ENCODE data around the gene WDR27.

WDR27 gene

DNA sequence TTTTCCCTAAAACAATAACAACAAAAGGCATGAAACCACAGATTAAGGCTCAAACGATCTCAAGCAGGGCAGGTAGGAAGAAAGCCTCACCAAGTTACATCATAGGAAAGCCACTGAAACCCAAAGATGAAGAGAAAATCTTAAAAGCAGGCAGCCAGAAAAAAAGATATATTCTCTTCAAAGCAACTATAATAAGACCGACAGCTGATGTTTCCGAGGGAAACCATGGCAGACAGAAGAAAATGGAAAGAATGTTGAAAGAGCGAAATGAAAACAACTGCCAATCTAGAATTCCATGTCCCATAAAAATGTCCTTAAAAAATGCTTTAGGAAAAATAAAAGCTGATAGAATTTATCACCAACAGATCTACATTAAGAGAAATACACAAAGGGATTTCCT, 286.6 kb downstream of the WDR27 start:
- TF ChIP-seq EGR1 (IDR thresholded peaks at IDR 0.05) (no peak), CEBPB (IDR thresholded peaks at IDR 0.05) (no peak), ZBTB7A (IDR thresholded peaks at IDR 0.05; ENCODE audit: low read depth) (no peak), NFIC (IDR thresholded peaks at IDR 0.05) (no peak), FOXM1 (IDR thresholded peaks at IDR 0.05; ENCODE audit: borderline replicate concordance, low read depth) (no peak)

- TF ChIP-seq NFIC (IDR thresholded peaks at IDR 0.05): no peak
- TF ChIP-seq MAX (IDR thresholded peaks at IDR 0.05): no peak
- TF ChIP-seq EP300 (IDR thresholded peaks at IDR 0.05; ENCODE audit: borderline replicate concordance): no peak
- TF ChIP-seq RAD21 (IDR thresholded peaks at IDR 0.05; ENCODE audit: low read depth): no peak
Observed at GRCh38 chr6:169411722-169412121, 290.1 kb downstream of the WDR27 start.

GRCh38 chr6:169411296-169411695, 290.5 kb downstream of the WDR27 start:
- TF ChIP-seq, protein P1, sequence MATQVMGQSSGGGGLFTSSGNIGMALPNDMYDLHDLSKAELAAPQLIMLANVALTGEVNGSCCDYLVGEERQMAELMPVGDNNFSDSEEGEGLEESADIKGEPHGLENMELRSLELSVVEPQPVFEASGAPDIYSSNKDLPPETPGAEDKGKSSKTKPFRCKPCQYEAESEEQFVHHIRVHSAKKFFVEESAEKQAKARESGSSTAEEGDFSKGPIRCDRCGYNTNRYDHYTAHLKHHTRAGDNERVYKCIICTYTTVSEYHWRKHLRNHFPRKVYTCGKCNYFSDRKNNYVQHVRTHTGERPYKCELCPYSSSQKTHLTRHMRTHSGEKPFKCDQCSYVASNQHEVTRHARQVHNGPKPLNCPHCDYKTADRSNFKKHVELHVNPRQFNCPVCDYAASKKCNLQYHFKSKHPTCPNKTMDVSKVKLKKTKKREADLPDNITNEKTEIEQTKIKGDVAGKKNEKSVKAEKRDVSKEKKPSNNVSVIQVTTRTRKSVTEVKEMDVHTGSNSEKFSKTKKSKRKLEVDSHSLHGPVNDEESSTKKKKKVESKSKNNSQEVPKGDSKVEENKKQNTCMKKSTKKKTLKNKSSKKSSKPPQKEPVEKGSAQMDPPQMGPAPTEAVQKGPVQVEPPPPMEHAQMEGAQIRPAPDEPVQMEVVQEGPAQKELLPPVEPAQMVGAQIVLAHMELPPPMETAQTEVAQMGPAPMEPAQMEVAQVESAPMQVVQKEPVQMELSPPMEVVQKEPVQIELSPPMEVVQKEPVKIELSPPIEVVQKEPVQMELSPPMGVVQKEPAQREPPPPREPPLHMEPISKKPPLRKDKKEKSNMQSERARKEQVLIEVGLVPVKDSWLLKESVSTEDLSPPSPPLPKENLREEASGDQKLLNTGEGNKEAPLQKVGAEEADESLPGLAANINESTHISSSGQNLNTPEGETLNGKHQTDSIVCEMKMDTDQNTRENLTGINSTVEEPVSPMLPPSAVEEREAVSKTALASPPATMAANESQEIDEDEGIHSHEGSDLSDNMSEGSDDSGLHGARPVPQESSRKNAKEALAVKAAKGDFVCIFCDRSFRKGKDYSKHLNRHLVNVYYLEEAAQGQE (IDR thresholded peaks at IDR 0.05; ENCODE audit: low read depth): no peak
- TF ChIP-seq RAD21 (IDR thresholded peaks at IDR 0.05; ENCODE audit: low read depth): no peak
- no peak for TF ChIP-seq EGR1 (IDR thresholded peaks at IDR 0.05)
- no peak for TF ChIP-seq FOXM1 (IDR thresholded peaks at IDR 0.05; ENCODE audit: borderline replicate concordance, low read depth)
- no peak for TF ChIP-seq ZBTB7A (IDR thresholded peaks at IDR 0.05; ENCODE audit: low read depth)
- no peak for TF ChIP-seq EP300 (IDR thresholded peaks at IDR 0.05; ENCODE audit: borderline replicate concordance)
- TF ChIP-seq TCF12 (IDR thresholded peaks at IDR 0.05; ENCODE audit: low read depth): no peak
- TF ChIP-seq CREB1 (IDR thresholded peaks at IDR 0.05; ENCODE audit: low read depth): no peak
- no peak for TF ChIP-seq TAF1 (IDR thresholded peaks at IDR 0.05; ENCODE audit: low read depth)
- TF ChIP-seq YY1 (IDR thresholded peaks at IDR 0.05; ENCODE audit: low read depth): no peak

DNA sequence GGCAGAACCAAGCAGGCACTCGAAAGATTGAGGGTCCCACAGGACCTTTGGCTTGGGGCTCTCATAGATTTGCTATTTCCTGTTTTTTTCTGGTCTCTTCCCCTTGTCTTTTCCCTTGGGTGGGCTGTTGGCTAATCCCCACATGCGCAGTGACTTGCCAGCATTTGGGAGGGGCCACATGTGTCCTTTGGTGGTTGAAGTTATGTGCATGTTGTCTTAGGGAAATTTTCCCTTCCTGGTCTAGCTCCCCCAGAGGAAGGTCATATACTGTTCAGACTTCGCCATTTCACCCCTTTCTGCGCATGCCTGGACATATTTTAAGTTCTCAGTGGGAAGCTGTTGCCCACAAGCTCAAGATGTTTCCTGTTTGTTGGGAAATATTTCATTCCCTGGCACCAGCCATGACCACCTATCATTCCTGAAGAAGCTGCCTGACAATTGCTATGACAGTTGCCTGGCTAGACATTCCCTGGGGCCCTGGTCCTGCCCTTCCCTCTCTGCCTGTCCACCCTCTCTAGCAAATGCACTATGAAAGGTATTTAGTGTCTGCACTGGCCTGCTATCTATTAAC, 292.0 kb downstream of the WDR27 start:
- TF ChIP-seq EGR1 (IDR thresholded peaks at IDR 0.05): no peak
- TF ChIP-seq CREB1 (IDR thresholded peaks at IDR 0.05; ENCODE audit: low read depth): no peak
- TF ChIP-seq CEBPB (IDR thresholded peaks at IDR 0.05): no peak

- no peak for TF ChIP-seq CEBPB (IDR thresholded peaks at IDR 0.05)
Observed at GRCh38 chr6:169407325-169407724, 294.5 kb downstream of the WDR27 start.
